Ovary (tissue), 3 donors: ENCODE data around the gene TANK.

Source experiments
- CTCF ChIP-seq, 3 donors: fragments of 450-650 bp in 2 of 3; fragments of 200-600 bp in 1 of 3; IDR thresholded peaks; one replicate each; pipeline versions ENCODE4 v1.5.1 to v1.8.0; 2016 to 2022; ENCODE audit warnings: antibody characterized with exemption in 3 of 3, mild to moderate bottlenecking in 1 of 3
- EP300 ChIP-seq: sonication (generic); formaldehyde crosslinking; IDR thresholded peaks from one replicate; pipeline ENCODE4 v1.6.1; 2017; ENCODE audit warnings: antibody characterized with exemption
- donor health status: DM: no; HTN: no; CAD: no.

DNA sequence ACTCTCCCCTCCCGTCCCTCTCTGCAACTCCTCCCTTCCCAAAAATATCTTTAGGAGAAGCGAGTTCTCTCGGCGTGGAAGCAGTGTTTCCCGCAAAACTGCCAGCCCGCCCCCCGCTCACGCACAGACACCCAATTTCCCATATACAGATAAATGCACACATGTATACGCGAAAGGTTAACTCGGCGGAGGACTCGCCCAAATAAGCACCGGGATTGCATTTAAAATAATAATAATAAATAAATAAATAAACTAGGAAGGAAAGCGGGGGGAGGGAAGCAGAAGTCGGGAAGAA lies 78.0 kb downstream of the TANK start:
- TF ChIP-seq CTCF (IDR thresholded peaks at IDR 0.05) (no peak), EP300 (no peak)
